ENCODE data around the gene FATE1. TPM values are rescaled to one million over a fixed set of nuclear protein-coding genes. Genes with fewer than 3 reads are reported as not detected.
A peak's percentile ranks its signal among the peaks of the same experiment; 100 is the strongest.

The FATE1 gene
- total RNA-seq, 1 experiment from 2014 or later, result not detected

DNA sequence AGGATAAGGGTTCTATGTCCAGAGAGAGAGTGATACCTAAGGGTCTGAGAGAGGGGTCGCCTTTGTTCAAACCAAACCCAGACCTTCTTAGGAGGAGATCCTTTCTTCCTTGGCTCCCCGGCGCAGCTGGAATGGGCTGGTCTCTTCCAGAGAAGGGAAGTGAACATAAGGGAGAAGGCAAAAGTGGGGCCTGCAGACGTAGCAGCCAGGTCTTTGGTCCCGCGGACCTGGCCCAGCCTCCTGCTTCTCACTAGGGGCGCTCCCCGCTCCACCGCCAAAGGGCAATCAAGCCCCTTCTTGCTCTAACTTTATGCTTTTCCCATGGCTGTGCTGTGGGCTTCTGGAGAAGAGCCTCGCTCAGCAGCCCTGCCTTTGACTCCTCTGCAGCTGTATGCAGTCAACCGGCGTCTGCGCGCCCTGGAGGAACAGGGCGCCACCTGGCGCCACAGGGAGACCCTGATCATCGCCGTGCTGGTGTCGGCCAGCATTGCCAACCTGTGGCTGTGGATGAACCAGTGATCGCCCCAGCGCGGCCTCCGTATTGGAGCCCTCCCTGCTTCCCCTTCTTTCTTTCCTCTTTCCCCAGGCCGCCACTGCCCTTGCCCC, 6.5 kb downstream of the FATE1 start:
- Histone ChIP-seq H3K27ac (ENCODE audit: low read length) (no peak overlapping the region), H3K36me3 (ENCODE audit: control insufficient read depth, insufficient read depth, low read length) (no peaks in the 10 kb centered on the region), H3K4me3 (ENCODE audit: low read depth in 2 of 2, low read length in 2 of 2) (no peak overlapping the region), H3K9me3 (ENCODE audit: control insufficient read depth, insufficient read depth, low read depth, low read length) (no peaks in the 10 kb centered on the region), H3K27me3 (ENCODE audit: control insufficient read depth, insufficient read depth, low read length) (no peaks in the 10 kb centered on the region), H3K4me1 (ENCODE audit: control insufficient read depth, insufficient read depth, low read length) (no peaks in the 10 kb centered on the region)
- POLR2A ChIA-PET, result no interaction called here
- BruUV-seq (replicated peaks), result no TSS peak
- CTCF ChIA-PET, result no interaction called here
- intact Hi-C loops (cut with micrococcal nuclease; ENCODE audit: unreplicated experiment), result loop anchor here (5.0 kb wide), 1 partner anchor 570 kb away; no protein-coding TSS in a partner anchor
- ATAC-seq (peak; percentile 85), DNase-seq (ENCODE audit: low read depth, low spot score) (no peak)
- in situ Hi-C loops (cut with HindIII; ENCODE audit: low pct_unique_long_range_greater_than_20kb, low sequenced_read_pairs), result no loop called here
- TF ChIP-seq SIN3A (IDR thresholded peaks at IDR 0.05; ENCODE audit: borderline replicate concordance, insufficient read depth, low read depth, low read length) (no peak), TCF7L2 (IDR thresholded peaks at IDR 0.05; ENCODE audit: low read depth, low read length) (no peak)
- TF ChIP-seq, protein P1, sequence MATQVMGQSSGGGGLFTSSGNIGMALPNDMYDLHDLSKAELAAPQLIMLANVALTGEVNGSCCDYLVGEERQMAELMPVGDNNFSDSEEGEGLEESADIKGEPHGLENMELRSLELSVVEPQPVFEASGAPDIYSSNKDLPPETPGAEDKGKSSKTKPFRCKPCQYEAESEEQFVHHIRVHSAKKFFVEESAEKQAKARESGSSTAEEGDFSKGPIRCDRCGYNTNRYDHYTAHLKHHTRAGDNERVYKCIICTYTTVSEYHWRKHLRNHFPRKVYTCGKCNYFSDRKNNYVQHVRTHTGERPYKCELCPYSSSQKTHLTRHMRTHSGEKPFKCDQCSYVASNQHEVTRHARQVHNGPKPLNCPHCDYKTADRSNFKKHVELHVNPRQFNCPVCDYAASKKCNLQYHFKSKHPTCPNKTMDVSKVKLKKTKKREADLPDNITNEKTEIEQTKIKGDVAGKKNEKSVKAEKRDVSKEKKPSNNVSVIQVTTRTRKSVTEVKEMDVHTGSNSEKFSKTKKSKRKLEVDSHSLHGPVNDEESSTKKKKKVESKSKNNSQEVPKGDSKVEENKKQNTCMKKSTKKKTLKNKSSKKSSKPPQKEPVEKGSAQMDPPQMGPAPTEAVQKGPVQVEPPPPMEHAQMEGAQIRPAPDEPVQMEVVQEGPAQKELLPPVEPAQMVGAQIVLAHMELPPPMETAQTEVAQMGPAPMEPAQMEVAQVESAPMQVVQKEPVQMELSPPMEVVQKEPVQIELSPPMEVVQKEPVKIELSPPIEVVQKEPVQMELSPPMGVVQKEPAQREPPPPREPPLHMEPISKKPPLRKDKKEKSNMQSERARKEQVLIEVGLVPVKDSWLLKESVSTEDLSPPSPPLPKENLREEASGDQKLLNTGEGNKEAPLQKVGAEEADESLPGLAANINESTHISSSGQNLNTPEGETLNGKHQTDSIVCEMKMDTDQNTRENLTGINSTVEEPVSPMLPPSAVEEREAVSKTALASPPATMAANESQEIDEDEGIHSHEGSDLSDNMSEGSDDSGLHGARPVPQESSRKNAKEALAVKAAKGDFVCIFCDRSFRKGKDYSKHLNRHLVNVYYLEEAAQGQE (IDR thresholded peaks at IDR 0.05; ENCODE audit: insufficient read depth in 1 of 2, low read depth in 2 of 2, low read length in 1 of 2), result no peak
- TF ChIP-seq, protein P2, sequence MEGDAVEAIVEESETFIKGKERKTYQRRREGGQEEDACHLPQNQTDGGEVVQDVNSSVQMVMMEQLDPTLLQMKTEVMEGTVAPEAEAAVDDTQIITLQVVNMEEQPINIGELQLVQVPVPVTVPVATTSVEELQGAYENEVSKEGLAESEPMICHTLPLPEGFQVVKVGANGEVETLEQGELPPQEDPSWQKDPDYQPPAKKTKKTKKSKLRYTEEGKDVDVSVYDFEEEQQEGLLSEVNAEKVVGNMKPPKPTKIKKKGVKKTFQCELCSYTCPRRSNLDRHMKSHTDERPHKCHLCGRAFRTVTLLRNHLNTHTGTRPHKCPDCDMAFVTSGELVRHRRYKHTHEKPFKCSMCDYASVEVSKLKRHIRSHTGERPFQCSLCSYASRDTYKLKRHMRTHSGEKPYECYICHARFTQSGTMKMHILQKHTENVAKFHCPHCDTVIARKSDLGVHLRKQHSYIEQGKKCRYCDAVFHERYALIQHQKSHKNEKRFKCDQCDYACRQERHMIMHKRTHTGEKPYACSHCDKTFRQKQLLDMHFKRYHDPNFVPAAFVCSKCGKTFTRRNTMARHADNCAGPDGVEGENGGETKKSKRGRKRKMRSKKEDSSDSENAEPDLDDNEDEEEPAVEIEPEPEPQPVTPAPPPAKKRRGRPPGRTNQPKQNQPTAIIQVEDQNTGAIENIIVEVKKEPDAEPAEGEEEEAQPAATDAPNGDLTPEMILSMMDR (IDR thresholded peaks at IDR 0.05), result peak; percentile 75

DNA sequence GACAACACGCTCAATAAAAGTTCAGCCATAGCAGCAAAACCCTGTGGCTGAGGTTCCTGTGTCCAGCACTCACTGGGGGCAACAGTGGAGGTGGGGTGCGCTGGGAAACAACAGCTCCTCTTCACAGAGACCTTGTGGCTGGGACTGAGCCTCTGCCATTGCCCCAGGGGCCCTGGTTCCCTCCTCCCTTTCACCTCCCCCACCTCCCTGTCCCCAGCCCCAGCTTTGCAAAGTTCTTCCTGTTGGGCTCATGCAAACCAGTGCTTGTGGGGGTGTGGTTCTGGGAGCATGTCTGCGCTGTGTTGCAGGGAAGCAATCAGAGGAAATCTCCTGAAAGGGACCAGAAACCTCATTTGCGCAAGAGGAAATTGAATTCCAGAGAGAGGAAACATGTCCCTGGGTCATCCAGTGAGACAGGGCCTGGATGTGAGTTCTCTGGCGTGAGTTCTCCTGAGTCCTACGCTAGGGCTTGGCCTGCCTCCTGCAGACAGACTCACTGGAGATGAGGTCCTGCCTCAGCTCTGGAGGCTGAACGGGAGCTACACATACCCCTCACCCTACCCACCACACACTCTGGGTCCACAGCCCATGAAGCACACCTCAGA, 7.4 kb downstream of the FATE1 start:
- ChIA-PET CTCF (no interaction called here), POLR2A (no interaction called here)
- no peaks in the 10 kb centered on the region for H3K36me3 ChIP-seq (ENCODE audit: control insufficient read depth, insufficient read depth, low read length)
- no peak for DNase-seq (ENCODE audit: low read depth, low spot score)
- no peak overlapping the region for H3K27ac ChIP-seq (ENCODE audit: low read length)
- no peaks in the 10 kb centered on the region for H3K4me1 ChIP-seq (ENCODE audit: control insufficient read depth, insufficient read depth, low read length)
- in situ Hi-C loops (cut with HindIII; ENCODE audit: low pct_unique_long_range_greater_than_20kb, low sequenced_read_pairs), result no loop called here
- TF ChIP-seq POLR2AphosphoS5 (IDR thresholded peaks at IDR 0.05; ENCODE audit: low read depth, low read length) (no peak), TCF7L2 (IDR thresholded peaks at IDR 0.05; ENCODE audit: low read depth, low read length) (no peak), SIN3A (IDR thresholded peaks at IDR 0.05; ENCODE audit: borderline replicate concordance, insufficient read depth, low read depth, low read length) (no peak)
- TF ChIP-seq, protein P2 (IDR thresholded peaks at IDR 0.05), result no peak
- TF ChIP-seq, protein P1 (IDR thresholded peaks at IDR 0.05; ENCODE audit: insufficient read depth in 1 of 2, low read depth in 2 of 2, low read length in 1 of 2), result no peak
- H3K4me3 ChIP-seq (ENCODE audit: low read depth in 2 of 2, low read length in 2 of 2), result no peak overlapping the region
- intact Hi-C loops (cut with micrococcal nuclease; ENCODE audit: unreplicated experiment), result loop anchor here (5.0 kb wide), 1 partner anchor 571 kb away; no protein-coding TSS in a partner anchor
- no peak for ATAC-seq
- H3K27me3 ChIP-seq (ENCODE audit: control insufficient read depth, insufficient read depth, low read length), result no peaks in the 10 kb centered on the region
- BruUV-seq (replicated peaks), result no TSS peak
- H3K9me3 ChIP-seq (ENCODE audit: control insufficient read depth, insufficient read depth, low read depth, low read length), result no peaks in the 10 kb centered on the region
